GM20000 (cell line): ENCODE data around the gene PRDM16.

Source experiments
- DNase-seq: peaks from one replicate; pipeline ENCODE4 v3.0.0; 2012; ENCODE audit warnings: low spot score
- CTCF ChIP-seq: IDR thresholded peaks from 2 replicates; pipeline ENCODE4 v1.5.1; 2012; ENCODE audit warnings: mild to moderate bottlenecking, control low read depth; ENCODE audit errors: extremely low read depth, missing control alignments

Gene PRDM16

DNA sequence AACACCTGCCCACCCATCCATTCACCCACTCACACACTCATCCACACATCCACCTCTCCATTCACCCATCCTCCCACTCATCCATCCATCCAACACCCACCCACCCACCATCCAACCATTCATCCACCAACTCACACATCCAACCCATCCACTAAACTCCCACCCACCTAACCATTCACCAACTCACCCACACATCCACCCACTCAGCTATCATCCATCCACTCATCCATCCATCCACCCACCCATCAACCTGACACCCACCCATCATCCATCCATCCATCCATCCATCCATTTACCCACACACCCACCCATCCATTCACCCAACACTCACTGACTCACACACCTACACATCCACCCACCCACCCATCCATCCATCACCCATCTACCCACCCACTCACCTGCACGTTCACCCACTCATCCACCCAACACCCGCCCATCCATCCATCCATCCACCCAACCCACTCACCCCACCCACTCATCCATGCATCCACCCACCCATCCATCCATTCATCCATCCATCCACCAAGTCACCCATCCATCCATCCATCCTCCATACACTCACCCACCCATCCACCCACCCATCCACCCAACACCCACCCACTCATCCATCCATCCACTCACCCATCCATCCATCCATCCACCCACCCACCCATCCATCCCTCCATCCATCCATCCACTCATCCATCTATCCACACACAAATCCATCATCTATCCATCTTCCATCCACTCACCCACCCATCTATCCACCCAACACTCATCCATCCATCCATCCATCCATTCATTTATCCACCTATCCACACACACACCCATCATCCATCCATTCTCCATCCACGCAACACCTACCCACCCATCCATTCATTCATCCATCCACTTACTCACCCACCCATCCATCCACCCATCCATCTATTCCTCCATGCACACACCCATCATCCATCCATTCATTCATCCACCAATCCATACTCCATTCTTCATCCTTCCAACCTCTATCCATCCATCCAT lies 17.4 kb upstream of the PRDM16 start:
- no peak for TF ChIP-seq CTCF
- no peak for DNase-seq

GRCh38 chr1:3052501-3052900 lies 16.5 kb upstream of the PRDM16 start:
- DNase-seq = no peak
- TF ChIP-seq CTCF = no peak

DNA sequence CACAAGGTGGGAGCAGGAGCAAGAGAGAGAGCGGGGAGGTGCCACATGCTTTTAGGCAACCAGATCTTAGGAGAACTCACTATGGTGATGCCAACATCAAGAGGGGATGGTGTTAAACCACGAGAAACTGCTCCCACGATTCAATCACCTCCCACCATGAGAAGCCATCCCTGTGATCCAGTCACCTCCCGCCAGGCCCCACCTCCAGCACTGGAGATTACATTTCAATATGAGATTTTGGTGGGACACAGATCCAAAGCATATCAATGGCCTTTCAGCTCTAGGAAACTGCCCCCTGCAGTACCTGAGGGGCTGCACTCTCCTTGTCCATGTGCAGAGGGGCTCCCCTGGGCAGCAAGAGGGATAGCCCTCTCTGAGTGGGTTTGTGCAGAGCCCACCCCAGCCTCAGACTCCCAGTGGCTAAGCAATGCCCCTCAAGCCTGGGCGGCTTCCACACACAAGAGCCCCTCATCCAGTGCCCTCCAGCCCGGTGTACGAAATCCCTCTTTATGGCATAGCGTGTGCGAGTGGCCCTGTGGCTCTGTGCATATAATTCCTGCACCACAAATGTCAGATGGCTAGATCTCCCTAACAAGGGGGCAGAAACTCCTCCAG lies 15.5 kb upstream of the PRDM16 start:
- TF ChIP-seq CTCF = no peak

DNA sequence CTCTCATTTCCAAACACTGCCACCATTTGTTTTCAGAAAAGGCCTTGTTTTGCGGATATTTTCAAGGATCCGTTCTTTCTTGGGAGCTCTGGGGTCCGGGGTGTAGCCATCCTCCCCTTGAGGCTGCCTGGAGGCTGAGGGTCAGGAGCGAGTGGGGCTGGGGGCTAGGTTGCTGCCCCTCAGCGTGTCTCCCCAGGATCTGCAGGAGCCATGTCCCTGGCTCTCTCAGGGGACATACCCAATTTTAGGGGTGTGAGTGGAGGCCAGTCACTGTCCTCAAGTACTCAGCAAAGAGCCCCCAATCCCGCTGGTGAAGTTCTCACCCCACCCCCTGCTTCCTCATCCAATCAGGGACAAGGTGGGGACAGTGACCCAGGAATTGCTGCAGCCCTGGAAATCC lies 15.0 kb upstream of the PRDM16 start:
- TF ChIP-seq CTCF = no peak

More for the DNA sequence above, 15.5 kb upstream of the PRDM16 start:
- no peak for DNase-seq

GRCh38 chr1:3054474-3054873 lies 14.5 kb upstream of the PRDM16 start:
- no peak for DNase-seq
- no peak for TF ChIP-seq CTCF

More for the DNA sequence above, 15.0 kb upstream of the PRDM16 start:
- DNase-seq = no peak

GRCh38 chr1:3055051-3055450 lies 14.0 kb upstream of the PRDM16 start:
- DNase-seq = no peak
- TF ChIP-seq CTCF = no peak

- no peak for TF ChIP-seq CTCF
- DNase-seq = no peak
Measured at GRCh38 chr1:3056641-3057040, 12.4 kb upstream of the PRDM16 start.
